ENCODE data around the gene TBC1D22A. TPM values are rescaled to one million over a fixed set of nuclear protein-coding genes. Genes with fewer than 3 reads are reported as not detected.
"Not testable (repeated sequence)": the region's sequence is repeated elsewhere in the genome, so short reads cannot be mapped to it uniquely, and the experiment has no call there.

TBC1D22A gene
- total RNA-seq, 4 donors from 2014 or later, result 16.2 to 22.2 (median 17.8) TPM

GRCh38 chr22:46813816-46814597, 51.6 kb downstream of the TBC1D22A start:
- Histone ChIP-seq H3K36me3 (peaks cover 0 to 8% of the 10 kb centered on the region in 2 donors), H3K27ac (peak overlapping the region in 2 of 4 donors; percentile 17 to 27), H3K4me1 (peaks cover 0 to 29% (median 12%) of the 10 kb centered on the region in 3 donors), H3K27me3 (no peaks in the 10 kb centered on the region), H3K9me3 (no peaks in the 10 kb centered on the region), H3K4me3 (no peak overlapping the region)
- TF ChIP-seq POLR2A (IDR thresholded peaks at IDR 0.05), result no peak
- no peak for TF ChIP-seq POLR2AphosphoS5 (IDR thresholded peaks at IDR 0.05)
- no peak for TF ChIP-seq CTCF (IDR thresholded peaks at IDR 0.05)
- TF ChIP-seq EP300 (IDR thresholded peaks at IDR 0.05), result no peak
- peak; percentile 66 for ATAC-seq
- 53 to 72% methylated on average over 5 to 9 of the region's 9 CpGs for WGBS, 2 donors (ENCODE audit: low coverage in 1 of 2)

GRCh38 chr22:46815132-46815531, 52.7 kb downstream of the TBC1D22A start:
- Histone ChIP-seq H3K36me3 (peaks cover 0 to 8% of the 10 kb centered on the region in 2 donors), H3K27me3 (no peaks in the 10 kb centered on the region), H3K27ac (no peak overlapping the region), H3K4me3 (no peak overlapping the region), H3K9me3 (no peaks in the 10 kb centered on the region), H3K4me1 (peaks cover 0 to 29% (median 12%) of the 10 kb centered on the region in 3 donors)
- no peak for ATAC-seq
- WGBS, 2 donors (ENCODE audit: low coverage in 1 of 2), result 90 to 92% methylated on average over 10 to 11 of the region's 12 CpGs
- TF ChIP-seq EP300 (IDR thresholded peaks at IDR 0.05), result no peak
- no peak for TF ChIP-seq CTCF (IDR thresholded peaks at IDR 0.05)
- TF ChIP-seq POLR2A (IDR thresholded peaks at IDR 0.05), result no peak
- TF ChIP-seq POLR2AphosphoS5 (IDR thresholded peaks at IDR 0.05), result no peak

GRCh38 chr22:46815559-46815895, 53.1 kb downstream of the TBC1D22A start:
- WGBS, 2 donors (ENCODE audit: low coverage in 1 of 2), result 77 to 78% methylated on average over 4 of the region's 5 CpGs
- Histone ChIP-seq H3K36me3 (peaks cover 0 to 8% of the 10 kb centered on the region in 2 donors), H3K4me1 (peaks cover 0 to 29% (median 12%) of the 10 kb centered on the region in 3 donors), H3K4me3 (no peak overlapping the region), H3K27me3 (no peaks in the 10 kb centered on the region), H3K27ac (peak overlapping the region in 1 of 4 donors; percentile 43), H3K9me3 (no peaks in the 10 kb centered on the region)
- no peak for TF ChIP-seq CTCF (IDR thresholded peaks at IDR 0.05)
- no peak for TF ChIP-seq POLR2A (IDR thresholded peaks at IDR 0.05)
- no peak for TF ChIP-seq EP300 (IDR thresholded peaks at IDR 0.05)
- TF ChIP-seq POLR2AphosphoS5 (IDR thresholded peaks at IDR 0.05), result no peak
- ATAC-seq, result no peak

- TF ChIP-seq CTCF (IDR thresholded peaks at IDR 0.05), result no peak
- no peak for TF ChIP-seq EP300 (IDR thresholded peaks at IDR 0.05)
- TF ChIP-seq POLR2AphosphoS5 (IDR thresholded peaks at IDR 0.05), result no peak
- no peak for TF ChIP-seq POLR2A (IDR thresholded peaks at IDR 0.05)
- H3K27ac ChIP-seq, result peak overlapping the region in 1 of 4 donors; percentile 43
- peaks cover 0 to 2% of the 10 kb centered on the region in 2 donors for H3K36me3 ChIP-seq
- no peaks in the 10 kb centered on the region for H3K9me3 ChIP-seq
- 45 to 75% methylated on average over 3 to 6 of the region's 15 CpGs for WGBS, 2 donors (ENCODE audit: low coverage in 1 of 2)
- no peaks in the 10 kb centered on the region for H3K27me3 ChIP-seq
- peak; percentile 53 for ATAC-seq
- H3K4me3 ChIP-seq, result no peak overlapping the region
- H3K4me1 ChIP-seq, result peaks cover 0 to 29% (median 12%) of the 10 kb centered on the region in 3 donors
These were observed 53.7 kb downstream of the TBC1D22A start for GRCh38 chr22:46815896-46816731.

- H3K27ac ChIP-seq, H3K9me3 ChIP-seq, H3K36me3 ChIP-seq, ATAC-seq, H3K27me3 ChIP-seq, H3K4me3 ChIP-seq: not testable (repeated sequence)
- H3K4me1 ChIP-seq, result peaks cover 0 to 29% (median 12%) of the 10 kb centered on the region in 3 donors
- WGBS, 2 donors (ENCODE audit: low coverage in 1 of 2), result 88 to 100% methylated on average over 1 to 4 of the region's 4 CpGs
These were observed 54.9 kb downstream of the TBC1D22A start for GRCh38 chr22:46817390-46817789.

All from gastroesophageal sphincter (tissue), 4 donors.